ENCODE results near the gene OXER1.

Gene OXER1

GRCh38 chr2:42721898-42722297 is 42.0 kb downstream of the OXER1 start:
- Histone ChIP-seq H3K27ac (ENCODE audit: low read depth, low read length) (0 out of 2 replicates have a peak overlapping the region, but pooled peaks have one; percentile 5), H3K4me1 (ENCODE audit: insufficient read depth, low read length) (peaks cover 15% of the 10 kb centered on the region), H3K27me3 (ENCODE audit: insufficient read depth, low read length) (no peaks in the 10 kb centered on the region), H3K9me3 (ENCODE audit: insufficient read depth, low read depth, low read length) (no peaks in the 10 kb centered on the region), H3K36me3 (ENCODE audit: insufficient read depth, low read length) (no peaks in the 10 kb centered on the region; the same call in 1 of the 2 replicates), H3K9ac (ENCODE audit: low read depth, low read length) (no peak overlapping the region), H3K4me3 (ENCODE audit: low read length) (no peak overlapping the region)
- WGBS = 83% methylated on average over 2 of the region's 2 CpGs

- no peaks in the 10 kb centered on the region for H3K4me1 ChIP-seq (ENCODE audit: insufficient read depth, low read length)
- H3K27ac ChIP-seq (ENCODE audit: low read depth, low read length) = no peak overlapping the region
- H3K27me3 ChIP-seq (ENCODE audit: insufficient read depth, low read length) = no peaks in the 10 kb centered on the region
- no peak overlapping the region for H3K4me3 ChIP-seq (ENCODE audit: low read length)
- no peak overlapping the region for H3K9ac ChIP-seq (ENCODE audit: low read depth, low read length)
- WGBS = 88% methylated on average over 7 of the region's 7 CpGs
- peaks cover 4% of the 10 kb centered on the region for H3K36me3 ChIP-seq (ENCODE audit: insufficient read depth, low read length)
- H3K9me3 ChIP-seq (ENCODE audit: insufficient read depth, low read depth, low read length) = no peaks in the 10 kb centered on the region
These were observed 49.2 kb downstream of the OXER1 start for GRCh38 chr2:42714686-42715085.

- no peaks in the 10 kb centered on the region for H3K9me3 ChIP-seq (ENCODE audit: insufficient read depth, low read depth, low read length)
- H3K9ac ChIP-seq (ENCODE audit: low read depth, low read length) = no peak overlapping the region
- H3K36me3 ChIP-seq (ENCODE audit: insufficient read depth, low read length) = peaks cover 12% of the 10 kb centered on the region
- H3K4me3 ChIP-seq (ENCODE audit: low read length) = no peak overlapping the region
- H3K27ac ChIP-seq (ENCODE audit: low read depth, low read length) = no peak overlapping the region
- no peaks in the 10 kb centered on the region for H3K4me1 ChIP-seq (ENCODE audit: insufficient read depth, low read length)
- WGBS = 86% methylated on average over 2 of the region's 4 CpGs
- no peaks in the 10 kb centered on the region for H3K27me3 ChIP-seq (ENCODE audit: insufficient read depth, low read length)
These were observed 50.0 kb downstream of the OXER1 start for GRCh38 chr2:42713920-42714319.

DNA sequence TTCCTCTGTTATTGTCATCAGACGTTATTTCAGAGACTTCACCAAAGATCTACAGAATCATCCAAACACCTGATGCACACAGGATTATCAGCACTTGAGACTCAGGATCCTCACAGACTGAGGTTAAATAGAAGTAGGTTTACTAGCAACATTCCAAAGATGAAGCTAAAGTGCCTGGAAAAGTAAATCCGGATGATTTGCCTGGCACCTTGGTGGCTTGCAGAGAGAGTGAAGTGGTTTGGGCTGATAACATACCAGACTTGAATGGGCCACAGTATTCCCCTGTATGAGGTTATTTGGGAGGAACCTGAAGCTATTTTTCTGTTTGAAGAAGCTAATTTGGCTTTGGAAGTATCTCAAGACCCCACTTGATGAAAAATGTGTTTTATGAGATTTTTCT is 51.0 kb downstream of the OXER1 start:
- Histone ChIP-seq H3K27me3 (ENCODE audit: insufficient read depth, low read length) (no peaks in the 10 kb centered on the region), H3K4me1 (ENCODE audit: insufficient read depth, low read length) (no peaks in the 10 kb centered on the region), H3K9ac (ENCODE audit: low read depth, low read length) (no peak overlapping the region), H3K9me3 (ENCODE audit: insufficient read depth, low read depth, low read length) (no peaks in the 10 kb centered on the region), H3K4me3 (ENCODE audit: low read length) (no peak overlapping the region), H3K27ac (ENCODE audit: low read depth, low read length) (no peak overlapping the region), H3K36me3 (ENCODE audit: insufficient read depth, low read length) (peaks cover 22% of the 10 kb centered on the region)
- 85% methylated on average over 1 of the region's 2 CpGs for WGBS
